NCI-H748 treated with DMSO at 0.1 percent for 48 hours (cell line): Measurements from ENCODE around the gene KCNQ1.
"Not testable (repeated sequence)": the region's sequence is repeated elsewhere in the genome, so short reads cannot be mapped to it uniquely, and the experiment has no call there.

Source experiments
- DNase-seq: peaks from one replicate; lab custom pipeline; 2025; lab: John Stamatoyannopoulos, UW

Gene KCNQ1

DNA sequence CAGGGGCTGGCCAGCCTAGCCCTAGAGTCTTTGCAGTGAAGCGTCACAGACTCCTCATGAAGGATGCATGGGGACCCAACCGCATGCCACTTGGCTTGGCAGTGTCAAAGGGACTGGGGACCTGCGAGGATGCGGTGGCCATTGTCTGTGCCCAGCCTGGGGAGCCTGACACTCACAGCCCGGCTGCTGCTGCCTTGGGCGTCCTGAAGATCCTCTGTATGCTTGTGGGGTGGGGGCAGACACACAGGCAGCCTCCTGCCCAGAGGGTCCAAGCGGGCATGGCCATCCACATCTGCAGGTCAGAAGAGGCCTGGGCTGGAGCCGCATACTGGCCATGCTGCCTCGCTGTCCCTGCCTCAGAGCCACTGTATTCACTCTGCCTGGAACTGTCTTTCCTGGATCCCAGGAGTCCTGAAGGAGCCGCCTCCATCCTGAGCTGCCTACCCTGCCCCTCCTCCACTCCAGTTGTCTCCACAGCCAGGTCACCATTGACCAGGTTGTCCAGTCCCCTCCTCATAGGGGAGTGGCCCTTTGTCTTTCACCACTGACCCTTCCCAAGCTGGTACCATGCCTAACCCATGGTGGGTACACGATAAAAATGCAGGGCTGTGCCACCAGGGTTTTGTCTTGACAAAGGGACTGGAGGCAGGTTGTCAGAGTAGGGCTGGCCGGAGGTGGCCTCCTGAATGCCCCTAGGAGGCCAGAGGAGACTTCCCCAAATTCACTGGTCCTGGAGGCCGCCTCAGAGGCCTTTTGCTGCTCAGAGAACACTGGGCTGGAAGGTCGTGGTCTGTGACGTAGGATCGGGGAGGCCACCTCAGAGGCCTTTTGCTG is 148.0 kb downstream of the KCNQ1 start:
- DNase-seq, result no peak

DNA sequence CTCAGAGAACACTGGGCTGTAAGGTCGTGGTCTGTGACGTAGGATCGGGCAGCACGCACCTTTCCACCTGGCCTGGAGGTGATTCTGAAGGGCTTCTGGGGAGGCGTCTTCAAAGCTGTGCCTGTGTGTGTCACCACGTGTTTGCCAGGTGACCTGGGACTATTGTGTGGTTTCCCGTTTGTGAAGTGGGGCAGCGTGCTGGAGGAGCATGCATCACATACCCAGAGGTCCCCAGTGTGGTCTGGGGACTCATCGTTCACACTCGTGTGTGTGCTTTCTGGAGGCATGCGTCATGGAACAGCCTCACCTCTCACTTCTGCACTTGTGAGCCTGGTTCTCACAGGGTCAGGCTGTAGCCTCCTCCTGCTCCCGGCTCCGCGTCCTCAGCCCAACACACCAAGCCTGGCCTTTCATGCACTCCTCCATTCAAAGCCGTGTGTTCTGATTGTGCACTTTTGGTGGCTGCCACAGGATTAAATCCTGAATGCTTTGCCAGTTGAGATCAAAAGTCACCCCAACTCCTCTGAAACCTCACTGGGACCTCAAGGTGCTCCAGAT is 148.7 kb downstream of the KCNQ1 start:
- no peak for DNase-seq

DNA sequence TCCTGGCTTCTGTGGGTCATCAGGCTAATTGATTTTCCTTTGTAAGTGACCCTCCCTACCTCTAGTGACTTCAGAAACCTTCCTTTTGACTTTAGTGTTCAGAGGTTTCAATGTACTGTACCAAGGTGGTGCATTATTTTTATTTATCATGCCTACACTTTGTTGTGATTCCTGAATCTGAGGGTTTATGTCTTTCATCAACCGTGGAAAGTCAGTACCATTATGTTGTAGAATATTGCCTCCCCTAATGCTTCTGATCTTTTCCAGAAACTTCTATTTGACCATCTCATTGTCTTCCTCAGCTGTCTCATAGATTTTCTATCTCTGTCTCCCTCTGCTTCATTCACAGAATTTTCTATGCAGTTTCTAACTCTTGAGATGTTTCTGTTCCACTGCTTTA is 149.5 kb downstream of the KCNQ1 start:
- no peak for DNase-seq

DNA sequence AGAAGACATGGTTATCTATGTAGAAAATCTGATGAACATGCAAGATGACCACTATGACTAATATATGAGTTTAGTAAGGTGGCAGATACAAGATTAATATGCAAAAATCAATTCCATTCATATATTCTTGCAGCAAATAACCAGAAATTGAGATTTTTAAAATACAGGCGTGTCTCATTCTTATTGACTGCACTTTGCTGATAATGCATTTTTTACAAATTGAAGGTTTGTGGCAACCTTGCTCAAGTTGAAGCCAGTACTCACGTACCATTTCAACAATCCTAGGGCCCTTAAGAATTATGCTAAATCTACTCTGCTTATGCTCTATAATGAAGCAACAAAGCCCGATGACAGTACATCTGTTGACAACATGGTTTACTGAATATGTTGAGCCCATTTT is 150.4 kb downstream of the KCNQ1 start:
- no peak for DNase-seq

DNA sequence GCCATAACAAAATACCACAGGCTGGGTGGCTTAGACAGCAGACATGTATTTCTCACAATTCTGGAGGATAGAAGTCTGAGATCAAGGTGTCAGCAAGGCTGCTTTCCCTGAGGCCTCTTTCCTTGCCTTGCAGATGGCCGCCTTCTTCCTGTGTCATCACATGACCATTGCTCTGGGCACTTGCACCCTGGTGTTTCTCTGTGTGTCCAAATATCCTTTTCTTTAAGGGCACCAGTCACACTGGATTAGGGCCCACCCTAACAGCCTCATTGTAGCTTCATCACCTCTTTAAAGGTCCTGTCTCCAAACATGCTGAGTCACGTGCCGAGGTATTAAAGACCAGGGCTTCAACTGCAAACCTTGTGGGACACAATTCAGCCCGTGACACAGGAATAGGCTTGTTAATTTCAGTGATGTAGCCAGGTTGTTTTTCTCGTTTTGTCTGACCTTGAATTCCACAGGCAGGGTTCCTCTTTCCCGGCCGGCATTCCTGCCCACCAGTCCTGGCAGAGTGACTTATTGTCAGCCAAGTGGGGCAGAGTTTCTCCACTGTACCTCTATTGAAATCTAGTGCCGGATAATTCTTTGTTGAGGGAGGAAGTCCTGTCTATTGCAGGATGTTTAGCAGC is 154.9 kb downstream of the KCNQ1 start:
- DNase-seq, result no peak

DNA sequence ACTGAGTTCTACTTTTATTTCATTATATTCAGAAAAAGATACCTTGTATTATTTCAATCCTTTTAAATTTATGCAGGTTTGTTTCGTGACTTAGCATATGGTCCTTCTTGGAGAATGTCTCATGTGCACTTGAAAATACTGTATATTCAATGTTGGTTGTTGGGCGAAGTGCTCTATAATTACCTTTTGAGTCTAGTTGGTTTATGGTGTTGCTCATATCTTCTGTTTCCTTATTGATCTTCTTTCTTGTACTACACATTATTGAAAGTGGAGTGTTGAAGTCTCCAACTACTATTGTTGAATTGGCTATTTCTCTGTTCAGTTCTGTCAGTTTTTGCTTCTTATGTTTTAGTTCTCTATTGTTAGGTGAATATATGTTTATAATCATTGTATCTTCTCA is 164.5 kb downstream of the KCNQ1 start:
- no peak for DNase-seq

DNA sequence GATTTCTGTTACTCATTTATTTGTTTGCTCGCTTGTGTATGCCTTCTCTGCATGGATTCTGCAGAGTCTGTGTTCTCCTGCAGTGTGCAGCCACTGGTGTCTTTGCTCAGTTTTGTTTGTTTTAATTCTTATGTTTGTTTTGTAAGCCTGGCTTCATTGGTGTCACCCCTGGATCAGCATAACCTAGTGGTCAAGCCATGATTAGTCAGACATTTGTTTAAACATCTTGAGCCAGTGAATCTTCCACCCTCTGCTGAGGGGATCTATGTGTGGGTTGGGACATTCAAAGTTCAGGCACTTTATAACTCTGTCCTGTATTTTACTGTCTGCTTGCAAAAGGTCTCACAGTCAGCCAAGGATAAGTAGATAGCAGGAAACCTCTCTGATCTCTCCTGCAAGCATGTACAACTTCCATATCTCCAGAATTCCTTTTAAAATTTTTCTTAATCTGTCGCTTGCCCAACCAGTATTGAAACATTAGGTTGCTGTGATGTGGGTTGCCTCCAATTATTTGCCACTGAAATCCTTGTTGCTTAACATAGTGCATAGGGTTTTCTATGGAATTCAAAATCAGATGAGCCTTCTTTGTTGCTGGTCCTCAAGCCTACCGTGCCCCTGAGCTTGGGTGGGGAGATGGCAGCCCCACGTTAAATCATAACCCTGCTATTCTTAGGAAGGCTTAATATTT is 168.2 kb downstream of the KCNQ1 start:
- DNase-seq, result peak; percentile 2

DNA sequence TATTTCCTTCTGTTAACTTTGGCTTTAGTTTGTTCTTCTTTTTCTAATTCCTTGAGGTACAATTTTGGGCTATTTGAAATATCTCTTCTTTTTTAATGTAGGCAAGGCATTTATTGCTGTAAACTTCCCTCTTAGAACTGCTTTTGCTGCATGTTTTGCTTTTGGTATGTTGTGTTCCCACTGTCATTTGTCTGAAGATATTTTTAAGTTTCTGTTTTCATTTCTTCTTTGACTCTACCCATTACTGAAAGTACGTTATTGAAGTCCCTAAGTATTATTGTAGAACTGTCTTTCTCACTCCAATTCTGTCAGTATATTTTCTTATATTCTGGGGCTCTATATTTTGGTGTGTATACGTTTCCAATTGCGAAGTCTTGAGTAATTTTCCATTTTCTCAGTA is 177.1 kb downstream of the KCNQ1 start:
- DNase-seq, result no peak

DNA sequence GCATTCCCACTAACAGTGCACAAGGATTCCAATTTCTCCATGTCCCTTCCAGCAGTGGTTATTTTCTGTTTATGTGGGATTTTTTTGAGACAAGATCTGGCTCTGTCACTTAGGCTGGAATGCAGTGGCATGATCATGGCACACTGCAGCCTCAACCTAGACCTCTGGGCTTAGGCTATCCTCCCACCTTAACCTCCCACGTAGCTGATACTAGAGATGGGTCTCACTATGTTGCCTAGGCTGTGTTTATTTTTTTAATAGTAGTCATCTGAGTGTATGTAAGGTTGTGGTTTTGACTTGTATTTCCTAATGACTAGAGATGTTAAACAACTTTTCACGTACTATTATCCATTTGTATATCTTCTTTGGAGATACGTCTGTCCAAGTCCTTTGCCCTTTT is 180.4 kb downstream of the KCNQ1 start:
- DNase-seq, result no peak

DNA sequence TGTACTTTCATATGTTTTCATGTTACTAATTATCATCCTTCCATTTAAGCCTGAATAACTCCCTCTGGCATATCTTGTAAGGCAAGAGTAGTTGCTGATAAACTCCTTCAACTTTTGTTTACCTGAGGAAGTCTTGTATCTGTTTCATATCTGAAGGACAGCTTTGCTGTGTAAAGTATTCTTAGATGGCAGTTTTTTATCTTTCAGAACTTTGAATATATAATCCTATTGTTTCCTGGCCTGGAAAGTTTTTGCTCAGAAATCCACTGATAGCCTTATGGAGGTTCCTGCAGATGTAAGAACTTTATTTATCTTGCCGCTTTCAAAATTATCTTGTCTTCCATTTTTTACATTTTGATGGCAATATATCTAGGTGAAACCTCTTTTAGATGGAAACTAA is 185.9 kb downstream of the KCNQ1 start:
- no peak for DNase-seq

DNA sequence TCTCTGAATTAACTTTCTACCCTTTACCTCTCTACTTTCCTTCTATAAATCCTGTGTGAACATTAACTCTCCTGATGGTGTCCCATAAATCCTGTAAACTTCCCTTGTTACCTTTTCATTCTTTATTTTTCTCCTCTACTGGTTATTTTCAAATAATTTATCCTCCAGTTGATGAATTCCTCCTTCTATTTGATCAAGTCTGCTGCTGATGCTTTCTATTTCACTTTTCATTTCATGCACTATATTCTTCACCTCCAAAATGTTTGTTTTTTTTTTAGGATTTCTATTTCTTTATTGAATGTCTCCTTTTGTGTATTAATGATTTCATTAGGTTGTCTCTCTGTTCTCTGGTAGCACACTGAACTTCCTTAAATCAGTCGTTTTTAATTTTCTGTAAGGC is 186.4 kb downstream of the KCNQ1 start:
- no peak for DNase-seq

DNA sequence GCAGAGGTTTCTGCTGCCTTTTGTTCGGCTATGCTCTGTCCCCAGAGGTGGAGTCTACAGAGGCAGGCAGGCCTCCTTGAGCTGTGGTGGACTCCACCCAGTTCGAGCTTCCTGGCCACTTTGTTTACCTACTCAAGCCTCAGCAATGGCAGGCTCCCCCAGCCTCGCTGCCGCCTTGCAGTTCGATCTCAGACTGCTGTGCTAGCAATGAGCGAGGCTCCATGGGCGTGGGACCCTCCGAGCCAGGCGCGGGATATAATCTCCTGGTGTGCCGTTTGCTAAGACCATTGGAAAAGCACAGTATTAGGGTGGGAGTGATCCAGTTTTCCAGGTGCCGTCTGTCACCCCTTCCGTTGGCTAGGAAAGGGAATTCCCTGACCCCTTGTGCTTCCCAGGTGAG is 195.0 kb downstream of the KCNQ1 start:
- DNase-seq, result not testable (repeated sequence)

DNA sequence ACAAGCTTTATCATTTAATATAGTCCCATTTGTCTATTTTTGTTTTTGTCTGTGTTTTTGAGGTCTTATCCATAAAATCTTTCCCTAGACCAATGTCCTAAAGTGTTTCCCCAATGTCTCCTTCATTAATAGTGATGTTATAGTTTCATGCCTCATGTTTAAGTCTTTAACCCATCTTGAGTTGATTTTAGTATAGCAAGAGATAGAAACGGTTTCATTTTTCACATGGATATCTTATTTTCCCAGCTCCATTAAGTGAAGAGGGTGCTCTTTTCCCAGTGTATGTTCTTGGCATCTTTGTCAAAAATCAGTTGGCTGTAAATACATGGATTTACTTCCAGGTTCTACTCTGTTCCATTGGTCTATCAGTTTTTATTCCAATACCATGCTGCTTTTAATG is 196.8 kb downstream of the KCNQ1 start:
- no peak for DNase-seq

DNA sequence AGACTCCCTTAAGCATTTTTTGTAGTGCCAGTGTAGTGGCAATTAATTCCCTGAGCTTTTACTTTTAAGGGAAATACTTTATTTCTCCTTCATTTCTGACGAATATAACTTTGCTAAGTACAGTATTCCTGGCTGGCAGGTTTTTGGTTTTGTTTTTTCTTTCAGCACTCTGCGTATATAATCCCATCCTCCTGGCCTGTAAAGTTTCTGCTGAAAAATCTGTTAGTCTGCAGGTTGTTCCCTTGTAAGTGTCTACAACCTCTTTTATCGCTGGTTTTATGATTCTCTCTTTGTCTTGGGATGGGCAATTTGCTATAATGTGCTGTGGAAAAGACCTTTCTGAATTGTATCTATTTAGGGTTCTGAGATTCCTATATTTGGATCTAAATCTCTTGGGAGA is 198.9 kb downstream of the KCNQ1 start:
- DNase-seq, result no peak

DNA sequence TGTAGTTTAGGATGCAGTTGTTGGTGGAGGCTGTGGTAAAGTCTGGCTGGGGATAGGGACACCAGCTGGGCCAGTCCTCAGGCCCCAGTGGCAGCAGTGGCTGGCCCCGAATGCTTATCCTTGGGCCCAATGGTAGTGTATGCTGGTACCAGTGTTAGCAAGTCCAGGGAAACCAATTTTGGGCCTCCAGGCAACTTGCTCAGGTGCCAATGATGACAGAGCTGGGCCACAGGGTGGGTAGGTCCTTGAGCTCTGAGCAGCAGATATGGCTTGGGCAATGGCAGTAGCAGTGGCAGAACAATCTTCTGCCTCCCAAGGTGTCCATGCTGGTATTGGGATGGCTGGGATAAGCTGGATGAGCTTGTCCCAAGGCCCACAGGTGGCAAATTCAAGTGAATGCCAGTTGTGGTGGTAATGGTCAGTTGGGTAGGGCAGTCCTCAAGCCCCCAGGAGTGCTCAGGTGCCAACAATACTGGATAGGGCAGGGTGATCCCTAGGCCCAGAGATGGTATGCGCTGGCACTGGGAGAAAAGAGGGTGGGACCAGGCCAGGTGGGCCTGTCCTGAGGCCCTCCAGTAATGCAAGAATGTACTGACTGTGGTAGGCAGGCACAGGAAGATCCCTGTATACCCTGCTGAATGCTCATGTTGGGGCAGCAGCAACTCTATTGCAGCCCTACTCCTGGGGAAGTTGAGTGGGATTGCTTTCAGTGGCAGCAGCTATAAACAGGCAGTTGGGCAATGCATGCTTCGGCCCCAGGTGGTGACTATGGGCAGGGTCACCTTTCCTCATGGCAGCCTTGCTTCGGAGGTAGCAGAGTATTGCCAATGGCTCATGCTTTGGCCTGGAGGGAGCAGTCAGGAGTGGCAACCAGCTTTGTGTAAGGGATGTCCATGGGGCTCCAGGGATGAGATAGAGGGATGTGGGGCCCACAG is 200.3 kb downstream of the KCNQ1 start:
- no peak for DNase-seq

DNA sequence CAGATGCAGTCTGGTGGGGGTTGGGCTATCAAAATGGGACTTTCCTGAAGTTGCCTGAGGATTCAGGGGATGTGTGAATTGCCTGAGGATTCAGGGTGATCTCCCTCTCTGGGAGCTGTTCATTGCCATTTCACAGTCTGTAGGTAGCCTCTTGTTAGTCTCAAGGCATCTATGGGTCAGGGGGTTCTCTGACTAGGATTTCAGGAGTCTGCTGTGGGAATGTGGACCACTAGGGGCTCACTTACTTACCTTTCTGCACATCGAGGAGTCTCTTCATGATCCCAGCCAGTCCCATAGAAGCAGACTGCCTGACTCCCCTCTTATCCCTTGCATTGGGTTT is 200.9 kb downstream of the KCNQ1 start:
- no peak for DNase-seq

DNA sequence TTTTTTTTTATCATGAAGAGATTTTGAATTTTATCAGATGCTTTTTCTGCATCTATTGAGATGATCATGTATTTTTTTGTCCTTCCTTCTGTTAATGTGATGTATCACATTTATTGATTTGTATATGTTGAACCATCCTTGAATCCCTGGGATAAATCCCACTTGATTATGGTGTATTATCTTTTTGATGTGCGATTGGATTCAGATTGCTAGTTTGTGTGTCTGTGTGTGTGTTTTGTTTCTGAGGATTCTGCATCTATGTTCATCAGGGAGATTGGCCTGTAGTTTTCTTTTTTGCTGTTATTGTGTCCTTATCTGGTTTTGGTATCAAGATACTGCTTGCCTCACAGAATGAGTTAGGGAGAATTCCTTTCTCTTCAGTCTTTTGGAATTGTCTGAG is 202.4 kb downstream of the KCNQ1 start:
- no peak for DNase-seq

DNA sequence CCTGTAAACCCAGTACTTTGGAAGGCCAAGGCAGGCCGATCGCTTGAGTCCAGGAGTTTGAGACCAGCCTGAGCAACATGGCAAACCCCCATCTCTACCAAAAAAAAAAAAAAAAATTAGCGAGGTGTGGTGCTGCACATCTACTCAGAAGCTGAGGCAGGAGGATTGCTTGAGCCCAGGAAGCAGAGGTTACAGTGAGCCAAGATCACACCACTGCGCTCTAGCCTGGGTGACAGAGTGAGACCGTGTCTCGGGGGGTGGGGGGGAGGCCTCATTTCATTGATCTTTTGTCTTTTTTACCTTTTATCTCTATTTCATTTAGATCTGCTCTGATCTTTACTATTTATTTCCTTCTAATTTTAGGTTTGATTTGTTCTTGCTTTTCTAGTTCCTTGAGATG is 203.1 kb downstream of the KCNQ1 start:
- DNase-seq, result no peak

DNA sequence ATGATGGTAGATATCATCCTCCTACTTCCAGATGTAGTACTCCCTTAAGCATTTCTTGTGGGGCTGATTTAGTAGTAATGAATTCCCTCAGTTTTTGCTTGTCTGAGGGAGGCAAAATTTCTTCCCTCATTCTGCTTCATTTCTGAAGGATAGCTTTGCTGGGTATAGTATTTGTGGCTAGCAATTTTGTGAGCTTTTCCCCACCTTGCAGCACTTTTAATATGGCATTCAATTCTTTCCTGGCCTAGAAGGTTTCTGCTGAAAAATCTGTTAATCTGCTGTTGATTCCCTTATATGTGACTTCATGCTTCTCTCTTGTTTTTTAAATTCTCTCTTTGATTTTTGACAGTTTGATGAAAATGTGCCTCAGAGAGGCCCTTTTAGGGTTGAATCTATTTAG is 204.6 kb downstream of the KCNQ1 start:
- no peak for DNase-seq

DNA sequence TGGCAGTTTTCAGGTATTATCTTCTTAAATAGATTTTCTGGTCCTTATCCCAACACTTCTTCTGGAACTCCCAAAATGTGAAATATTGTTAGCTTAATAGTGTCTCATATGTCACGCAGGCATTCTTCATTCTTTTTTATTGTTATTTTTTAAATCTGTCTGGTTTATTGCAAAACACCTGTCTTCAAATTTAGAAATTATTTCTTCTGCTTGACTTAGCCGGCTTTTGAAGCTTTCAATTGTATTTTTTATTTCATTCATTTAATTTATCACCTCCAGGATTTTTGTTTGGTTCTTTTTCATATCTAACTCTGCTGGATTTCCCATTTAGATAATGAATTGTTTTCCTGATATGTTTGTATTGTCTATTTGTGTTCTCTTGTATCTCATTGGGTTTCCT is 205.0 kb downstream of the KCNQ1 start:
- DNase-seq, result no peak

DNA sequence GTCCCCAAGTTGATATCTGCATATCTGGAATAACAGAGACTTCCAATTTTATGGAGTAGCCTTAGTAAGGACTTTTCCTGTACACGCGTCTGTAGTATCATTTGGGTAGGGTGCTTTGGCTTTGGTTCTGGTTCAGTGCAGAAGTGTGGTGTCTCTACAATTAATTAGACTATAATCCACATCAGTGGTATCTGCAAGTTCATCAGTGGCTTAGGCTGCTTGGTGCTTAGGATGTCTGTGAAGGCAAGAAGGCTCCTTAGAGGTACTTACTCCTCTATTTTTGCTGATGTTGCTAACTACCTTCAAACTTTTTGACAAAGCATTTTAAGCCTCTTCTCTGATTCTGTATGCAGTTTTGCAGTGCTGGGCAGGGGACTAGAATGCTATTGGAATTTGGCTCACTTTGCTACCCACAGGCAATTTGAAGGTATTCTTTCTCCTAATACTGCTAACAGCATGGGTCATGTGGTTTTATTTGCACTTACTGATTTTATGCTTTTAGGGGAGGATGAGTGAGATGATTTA is 205.6 kb downstream of the KCNQ1 start:
- DNase-seq, result no peak
